ENCODE data around the gene GP5.

GP5 gene

GRCh38 chr3:194346621-194347020, 52.4 kb downstream of the GP5 start:
- no peak for DNase-seq

GRCh38 chr3:194346035-194346434, 53.0 kb downstream of the GP5 start:
- no peak for DNase-seq
